Ovary (tissue), 3 donors: Measurements from ENCODE around the gene COPS8.

ENCODE experiments used
- EP300 ChIP-seq: sonication (generic); formaldehyde crosslinking; IDR thresholded peaks from one replicate; pipeline ENCODE4 v1.6.1; 2017; ENCODE audit warnings: antibody characterized with exemption
- POLR2A ChIP-seq: fragments of 450-650 bp; IDR thresholded peaks from one replicate; pipeline ENCODE4 v1.6.1; 2017; ENCODE audit warnings: antibody characterized with exemption, mild to moderate bottlenecking, moderate library complexity
- TF ChIP-seq, protein P1 (sequence below), 3 donors: fragments of 450-650 bp in 2 of 3; fragments of 200-600 bp in 1 of 3; IDR thresholded peaks; one replicate each; pipeline versions ENCODE4 v1.5.1 to v1.8.0; 2016 to 2022; ENCODE audit warnings: antibody characterized with exemption in 3 of 3, mild to moderate bottlenecking in 1 of 3
- donor health status: DM: no; HTN: no; CAD: no.

DNA sequence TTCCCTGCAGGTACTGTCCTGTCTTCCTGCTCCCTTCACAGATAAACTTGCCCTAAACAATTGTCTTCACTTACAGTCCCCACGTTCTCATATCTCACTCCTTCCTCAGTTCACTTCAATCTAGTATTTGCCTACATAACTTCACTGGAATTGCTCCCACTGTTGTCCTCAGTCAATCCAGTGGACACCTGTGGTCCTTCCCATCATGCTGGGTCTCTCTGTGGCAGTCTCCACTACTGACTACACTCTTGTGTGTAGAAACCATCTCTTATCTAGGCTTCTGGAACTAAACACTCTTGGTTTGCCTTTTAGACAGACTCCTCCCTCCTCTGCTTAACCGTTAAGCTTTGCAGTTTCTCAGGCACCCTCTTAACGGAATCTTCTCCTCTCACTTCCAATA, 58.8 kb downstream of the COPS8 start:
- TF ChIP-seq, protein P1, sequence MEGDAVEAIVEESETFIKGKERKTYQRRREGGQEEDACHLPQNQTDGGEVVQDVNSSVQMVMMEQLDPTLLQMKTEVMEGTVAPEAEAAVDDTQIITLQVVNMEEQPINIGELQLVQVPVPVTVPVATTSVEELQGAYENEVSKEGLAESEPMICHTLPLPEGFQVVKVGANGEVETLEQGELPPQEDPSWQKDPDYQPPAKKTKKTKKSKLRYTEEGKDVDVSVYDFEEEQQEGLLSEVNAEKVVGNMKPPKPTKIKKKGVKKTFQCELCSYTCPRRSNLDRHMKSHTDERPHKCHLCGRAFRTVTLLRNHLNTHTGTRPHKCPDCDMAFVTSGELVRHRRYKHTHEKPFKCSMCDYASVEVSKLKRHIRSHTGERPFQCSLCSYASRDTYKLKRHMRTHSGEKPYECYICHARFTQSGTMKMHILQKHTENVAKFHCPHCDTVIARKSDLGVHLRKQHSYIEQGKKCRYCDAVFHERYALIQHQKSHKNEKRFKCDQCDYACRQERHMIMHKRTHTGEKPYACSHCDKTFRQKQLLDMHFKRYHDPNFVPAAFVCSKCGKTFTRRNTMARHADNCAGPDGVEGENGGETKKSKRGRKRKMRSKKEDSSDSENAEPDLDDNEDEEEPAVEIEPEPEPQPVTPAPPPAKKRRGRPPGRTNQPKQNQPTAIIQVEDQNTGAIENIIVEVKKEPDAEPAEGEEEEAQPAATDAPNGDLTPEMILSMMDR (IDR thresholded peaks at IDR 0.05), result no peak
- no peak for TF ChIP-seq POLR2A
- TF ChIP-seq EP300, result no peak
